Endothelial cell (in vitro differentiated cells): ENCODE results near the gene H1-8. TPM values are rescaled to one million over a fixed set of nuclear protein-coding genes. Genes with fewer than 3 reads are reported as not detected.

ENCODE experiments used
- DNase-seq: peaks from one replicate; pipeline ENCODE4 v3.0.0; 2021; ENCODE audit warnings: low spot score
- H3K27ac Mint-ChIP-seq: one replicate; pipeline ENCODE4 v1.8.0; 2021; ENCODE audit warnings: mixed read lengths, inconsistent platforms; ENCODE audit not compliant: unreplicated experiment
- H3K27me3 Mint-ChIP-seq: one replicate; pipeline ENCODE4 v1.8.0; 2021; ENCODE audit warnings: mild to moderate bottlenecking, moderate library complexity, mixed read lengths, inconsistent platforms; ENCODE audit not compliant: unreplicated experiment
- H3K36me3 Mint-ChIP-seq: one replicate; pipeline ENCODE4 v1.8.0; 2021; ENCODE audit warnings: mild to moderate bottlenecking, low read depth, mixed read lengths, inconsistent platforms; ENCODE audit not compliant: unreplicated experiment
- H3K4me1 Mint-ChIP-seq: one replicate; pipeline ENCODE4 v1.8.0; 2021; ENCODE audit warnings: mild to moderate bottlenecking, mixed read lengths, inconsistent platforms; ENCODE audit not compliant: unreplicated experiment
- H3K4me3 Mint-ChIP-seq: one replicate; pipeline ENCODE4 v1.8.0; 2021; ENCODE audit warnings: mild to moderate bottlenecking, mixed read lengths, inconsistent platforms; ENCODE audit not compliant: unreplicated experiment
- H3K9me3 Mint-ChIP-seq: one replicate; pipeline ENCODE4 v1.8.0; 2021; ENCODE audit warnings: mixed read lengths, inconsistent platforms; ENCODE audit not compliant: unreplicated experiment
- total RNA-seq: library from RNA; stranded (reverse); fragmentation: NEBNext Ultra II Directional; extraction: Animal tissue kit (Norgen Biotek cat#: 25700); gene quantifications from one replicate; pipeline ENCODE4 v1.2.1, GENCODE V29; 2021; ENCODE audit not compliant: unreplicated experiment
- TF ChIP-seq, protein P1 (sequence below): fragments of 200-600 bp; sonication (generic); IDR thresholded peaks from one replicate; pipeline ENCODE4 v1.5.0; 2021; ENCODE audit warnings: antibody characterized with exemption; ENCODE audit not compliant: unreplicated experiment

The H1-8 gene
- total RNA-seq, 1 donor from 2014 or later: 2.7 TPM

DNA sequence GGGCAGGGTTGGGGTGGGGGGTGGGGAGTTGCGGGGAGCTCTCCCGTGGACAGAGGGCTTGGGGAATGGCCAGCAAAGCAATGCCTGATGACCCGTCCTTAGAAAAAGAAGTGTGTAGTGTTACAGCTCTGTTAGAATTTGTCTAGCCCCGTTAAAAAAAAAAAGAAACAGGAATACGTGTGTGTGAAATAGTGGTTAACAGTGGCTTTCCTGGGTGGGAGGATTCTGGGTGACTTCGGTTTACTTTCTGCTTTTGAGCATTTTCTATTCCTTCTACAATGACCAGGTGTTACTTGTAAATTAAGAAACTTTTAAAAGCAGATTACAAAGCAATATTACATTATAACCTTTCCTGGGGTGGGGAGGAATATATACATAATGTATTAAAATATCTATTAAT, 25.0 kb downstream of the H1-8 start:
- TF ChIP-seq, protein P1, sequence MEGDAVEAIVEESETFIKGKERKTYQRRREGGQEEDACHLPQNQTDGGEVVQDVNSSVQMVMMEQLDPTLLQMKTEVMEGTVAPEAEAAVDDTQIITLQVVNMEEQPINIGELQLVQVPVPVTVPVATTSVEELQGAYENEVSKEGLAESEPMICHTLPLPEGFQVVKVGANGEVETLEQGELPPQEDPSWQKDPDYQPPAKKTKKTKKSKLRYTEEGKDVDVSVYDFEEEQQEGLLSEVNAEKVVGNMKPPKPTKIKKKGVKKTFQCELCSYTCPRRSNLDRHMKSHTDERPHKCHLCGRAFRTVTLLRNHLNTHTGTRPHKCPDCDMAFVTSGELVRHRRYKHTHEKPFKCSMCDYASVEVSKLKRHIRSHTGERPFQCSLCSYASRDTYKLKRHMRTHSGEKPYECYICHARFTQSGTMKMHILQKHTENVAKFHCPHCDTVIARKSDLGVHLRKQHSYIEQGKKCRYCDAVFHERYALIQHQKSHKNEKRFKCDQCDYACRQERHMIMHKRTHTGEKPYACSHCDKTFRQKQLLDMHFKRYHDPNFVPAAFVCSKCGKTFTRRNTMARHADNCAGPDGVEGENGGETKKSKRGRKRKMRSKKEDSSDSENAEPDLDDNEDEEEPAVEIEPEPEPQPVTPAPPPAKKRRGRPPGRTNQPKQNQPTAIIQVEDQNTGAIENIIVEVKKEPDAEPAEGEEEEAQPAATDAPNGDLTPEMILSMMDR: no peak
- no peak for DNase-seq
- H3K9me3 Mint-ChIP-seq: no peaks in the 10 kb centered on the region
- H3K4me3 Mint-ChIP-seq: peak overlapping the region; percentile 40
- H3K4me1 Mint-ChIP-seq: peaks cover 6% of the 10 kb centered on the region
- H3K36me3 Mint-ChIP-seq: peaks cover 57% of the 10 kb centered on the region
- no peak overlapping the region for H3K27ac Mint-ChIP-seq
- H3K27me3 Mint-ChIP-seq: peaks cover 55% of the 10 kb centered on the region

DNA sequence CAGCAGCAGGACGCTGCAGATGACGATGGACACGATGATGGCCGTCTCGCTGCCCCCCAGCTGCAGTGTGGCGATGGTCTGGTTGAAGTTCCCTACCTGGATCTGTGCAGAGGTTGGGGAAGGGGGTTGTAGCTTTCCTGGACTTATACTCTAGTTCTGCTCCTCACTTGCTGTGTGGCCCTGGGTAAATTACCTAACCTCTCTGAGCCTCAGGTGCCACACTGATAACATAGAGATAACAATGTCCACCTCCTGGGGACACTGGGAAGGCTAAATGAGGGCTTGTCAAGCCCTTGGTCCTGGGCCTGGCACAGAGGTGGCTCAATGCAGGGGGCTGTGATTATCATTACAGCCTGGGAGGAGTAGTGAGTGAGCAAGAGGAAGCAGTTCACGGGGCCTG, 26.9 kb downstream of the H1-8 start:
- H3K9me3 Mint-ChIP-seq: no peaks in the 10 kb centered on the region
- TF ChIP-seq, protein P1: no peak
- peaks cover 56% of the 10 kb centered on the region for H3K27me3 Mint-ChIP-seq
- peaks cover 58% of the 10 kb centered on the region for H3K36me3 Mint-ChIP-seq
- DNase-seq: no peak
- peaks cover 11% of the 10 kb centered on the region for H3K4me1 Mint-ChIP-seq
- no peak overlapping the region for H3K27ac Mint-ChIP-seq
- H3K4me3 Mint-ChIP-seq: peak overlapping the region; percentile 71

DNA sequence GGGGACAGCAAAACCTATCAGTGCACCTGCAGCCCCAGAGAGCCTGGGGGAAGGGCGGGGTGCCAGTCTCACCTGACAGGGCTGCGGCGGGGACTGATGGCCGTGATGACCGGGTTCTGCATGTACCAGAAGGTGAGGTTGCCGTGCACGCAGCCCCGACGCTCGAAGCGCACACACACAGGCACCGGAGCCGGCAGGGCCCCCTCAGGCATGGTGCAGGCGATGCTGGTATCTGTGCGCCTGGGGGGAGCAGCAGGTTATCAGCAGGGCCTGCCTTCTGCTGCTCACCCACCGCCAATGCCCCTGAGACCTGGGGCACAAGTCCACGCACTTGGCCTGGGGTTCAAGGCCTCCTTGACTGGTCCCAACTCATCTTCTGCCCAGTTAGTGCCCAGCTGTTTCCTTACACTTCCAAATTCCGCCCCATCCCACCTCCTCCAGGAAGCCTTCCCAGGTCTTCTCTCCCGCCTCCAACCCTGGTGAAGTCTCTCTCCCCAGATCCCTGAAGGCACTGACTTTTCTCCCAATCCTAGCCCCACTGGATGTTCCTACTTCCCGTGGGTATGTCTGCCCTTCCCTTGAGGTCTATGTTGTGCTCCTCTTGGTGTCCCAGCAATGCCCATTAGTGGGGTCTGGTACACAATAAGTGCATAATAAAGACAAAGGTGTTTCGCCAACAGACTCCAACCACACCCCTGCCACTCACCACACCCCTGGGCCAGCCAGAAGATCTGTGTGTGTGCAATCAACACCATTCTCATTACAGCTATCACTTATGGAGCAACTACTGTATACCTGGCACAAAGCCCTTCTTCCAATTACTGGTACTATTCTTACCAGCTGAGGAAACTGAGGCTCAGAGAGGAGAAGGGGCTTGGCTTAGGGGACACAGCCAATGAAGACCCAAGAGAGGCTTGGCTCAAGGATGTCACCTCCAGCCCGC, 28.9 kb downstream of the H1-8 start:
- Mint-ChIP-seq H3K9me3 (no peaks in the 10 kb centered on the region), H3K36me3 (peaks cover 58% of the 10 kb centered on the region), H3K4me3 (peak overlapping the region; percentile 84), H3K4me1 (peaks cover 10% of the 10 kb centered on the region), H3K27me3 (peaks cover 60% of the 10 kb centered on the region), H3K27ac (peak overlapping the region; percentile 79)
- DNase-seq: no peak
- TF ChIP-seq, protein P1: no peak

DNA sequence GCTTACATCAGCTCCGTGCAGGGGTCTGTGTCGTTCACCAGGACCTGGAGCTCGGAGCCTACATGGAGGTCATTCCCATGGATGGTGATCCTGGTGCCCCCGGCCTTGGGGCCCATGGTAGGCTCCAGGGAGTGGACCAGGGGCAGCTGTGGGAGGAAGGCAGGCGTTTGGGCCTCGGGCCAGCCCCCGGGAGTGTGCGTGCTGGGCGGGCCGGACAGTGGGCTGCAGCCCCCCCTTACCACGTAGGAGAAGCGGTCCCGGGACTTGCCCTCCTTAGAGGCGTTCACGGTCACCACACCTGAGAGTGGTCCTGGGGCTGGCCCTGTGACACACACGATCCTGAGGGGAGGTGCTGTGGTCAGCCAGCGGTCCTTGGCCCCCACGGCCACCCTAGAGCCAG, 29.6 kb downstream of the H1-8 start:
- DNase-seq: no peak
- H3K4me1 Mint-ChIP-seq: peaks cover 10% of the 10 kb centered on the region
- TF ChIP-seq, protein P1: no peak
- peaks cover 57% of the 10 kb centered on the region for H3K27me3 Mint-ChIP-seq
- peak overlapping the region; percentile 79 for H3K4me3 Mint-ChIP-seq
- H3K36me3 Mint-ChIP-seq: peaks cover 57% of the 10 kb centered on the region
- peak overlapping the region; percentile 85 for H3K27ac Mint-ChIP-seq
- no peaks in the 10 kb centered on the region for H3K9me3 Mint-ChIP-seq

DNA sequence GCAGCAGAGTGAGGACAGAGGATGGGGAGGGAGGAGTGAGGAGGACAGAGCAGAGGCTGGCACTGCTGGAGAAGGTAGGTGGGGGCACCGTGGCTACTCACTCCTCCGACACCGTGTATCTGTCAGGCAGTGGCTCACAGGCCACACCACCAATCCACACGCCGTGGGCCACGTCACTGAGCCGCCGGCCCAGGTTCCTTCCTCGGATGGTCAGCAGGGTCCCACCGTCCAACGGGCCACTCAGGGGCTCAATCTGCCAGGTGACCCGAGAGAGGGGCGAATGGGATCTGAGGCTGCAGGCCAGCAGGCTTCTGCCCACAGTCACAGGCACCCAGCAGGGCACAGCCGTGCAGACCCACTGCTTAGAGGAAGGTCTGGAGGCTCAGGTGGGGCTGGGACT, 30.5 kb downstream of the H1-8 start:
- H3K27ac Mint-ChIP-seq: peak overlapping the region; percentile 85

More for the DNA sequence above, 30.5 kb downstream of the H1-8 start:
- TF ChIP-seq, protein P1: no peak
- H3K4me3 Mint-ChIP-seq: peak overlapping the region; percentile 79
- no peak for DNase-seq
- peaks cover 51% of the 10 kb centered on the region for H3K36me3 Mint-ChIP-seq
- peaks cover 57% of the 10 kb centered on the region for H3K27me3 Mint-ChIP-seq
- no peaks in the 10 kb centered on the region for H3K9me3 Mint-ChIP-seq
- H3K4me1 Mint-ChIP-seq: peaks cover 10% of the 10 kb centered on the region
